HepG2 (cell line): Measurements from ENCODE around the gene DHRS1. TPM values are rescaled to one million over a fixed set of nuclear protein-coding genes. Genes with fewer than 3 reads are reported as not detected.

Source experiments
- DMAP1 ChIP-seq: IDR thresholded peaks from 2 replicates; pipeline ENCODE4 v1.6.1; 2016
- IKZF4 ChIP-seq: sonication (generic); formaldehyde crosslinking; IDR thresholded peaks from 2 replicates; pipeline ENCODE4 v1.5.1; 2020; ENCODE audit warnings: borderline replicate concordance, mild to moderate bottlenecking, low read depth, missing genetic modification reagents; ENCODE audit errors: not compliant biosample characterization
- KLF11 ChIP-seq: IDR thresholded peaks from 2 replicates; pipeline ENCODE4 v1.6.1; 2016; ENCODE audit warnings: missing compliant biosample characterization
- MBD4 ChIP-seq: IDR thresholded peaks from 2 replicates; pipeline ENCODE4 v1.6.1; 2012; ENCODE audit warnings: low read length, inconsistent platforms, borderline replicate concordance
- NFKBIZ ChIP-seq: IDR thresholded peaks from 2 replicates; pipeline ENCODE4 v1.6.1; 2018; ENCODE audit warnings: missing genetic modification reagents, missing compliant biosample characterization
- ZBTB42 ChIP-seq: sonication (generic); formaldehyde crosslinking; IDR thresholded peaks from 2 replicates; pipeline ENCODE4 v1.5.0; 2020; ENCODE audit warnings: mild to moderate bottlenecking, missing genetic modification reagents
- ZC3H4 ChIP-seq: sonication (generic); formaldehyde crosslinking; IDR thresholded peaks from 2 replicates; pipeline ENCODE4 v1.4.0; 2020; ENCODE audit warnings: missing genetic modification reagents, borderline replicate concordance
- ZNF101 ChIP-seq: sonication (generic); formaldehyde crosslinking; IDR thresholded peaks from 2 replicates; pipeline ENCODE4 v1.4.0; 2020; ENCODE audit warnings: mild to moderate bottlenecking, low read depth, missing genetic modification reagents, borderline replicate concordance
- ZNF138 ChIP-seq: sonication (generic); formaldehyde crosslinking; IDR thresholded peaks from 2 replicates; pipeline ENCODE4 v1.5.0; 2020; ENCODE audit warnings: mild to moderate bottlenecking, low read depth, missing genetic modification reagents
- ZNF225 ChIP-seq: sonication (generic); formaldehyde crosslinking; IDR thresholded peaks from 2 replicates; pipeline ENCODE4 v1.4.0; 2020; ENCODE audit warnings: mild to moderate bottlenecking, missing genetic modification reagents
- ZNF333 ChIP-seq: sonication (generic); formaldehyde crosslinking; IDR thresholded peaks from 2 replicates; pipeline ENCODE4 v1.4.0; 2020; ENCODE audit warnings: mild to moderate bottlenecking, missing genetic modification reagents, borderline replicate concordance
- ZNF619 ChIP-seq: sonication (generic); formaldehyde crosslinking; IDR thresholded peaks from 2 replicates; pipeline ENCODE4 v1.4.0; 2020; ENCODE audit warnings: mild to moderate bottlenecking, missing genetic modification reagents
- polyA plus RNA-seq, 8 experiments: library from polyadenylated mRNA; depleted of rRNA in 3 of 8; stranded (reverse) in 7 of 8; unstranded in 1 of 8; fragments of >200 nt; fragmentation: Illumina TruSeq in 4 of 8; extraction: Trizol in 4 of 8; gene quantifications; 2 replicates each; pipeline versions ENCODE4 v1.2.1 to v1.2.3, GENCODE V29; 2011 to 2016; ENCODE audit warnings: low read depth in 4 of 8, missing spikeins in 1 of 8, mixed read lengths in 1 of 8; ENCODE audit not compliant: insufficient read depth in 1 of 8
- total RNA-seq, 5 experiments: library from RNA; depleted of rRNA; stranded (reverse); fragments of >200 nt; fragmentation: Illumina TruSeq; extraction: Trizol; gene quantifications; 2 replicates each; pipeline ENCODE4 v1.2.3, GENCODE V29; 2016; ENCODE audit warnings: low read depth in 1 of 5
- TF ChIP-seq, protein P1 (sequence below): sonication (generic); formaldehyde crosslinking; IDR thresholded peaks from 2 replicates; pipeline ENCODE4 v1.9.0; 2022; ENCODE audit warnings: low read depth, missing genetic modification reagents
- TF ChIP-seq, protein P2 (sequence below): IDR thresholded peaks from 2 replicates; pipeline ENCODE4 v1.6.1; 2012; ENCODE audit warnings: low read length, improper control_type of control experiment
- TF ChIP-seq, protein P3 (sequence below): sonication (generic); formaldehyde crosslinking; IDR thresholded peaks from 2 replicates; pipeline ENCODE4 v1.4.0; 2020; ENCODE audit warnings: missing genetic modification reagents, borderline replicate concordance
- TF ChIP-seq, protein P4 (sequence below): sonication (generic); formaldehyde crosslinking; IDR thresholded peaks from 2 replicates; pipeline ENCODE4 v1.8.1; 2023; ENCODE audit warnings: mild to moderate bottlenecking, inconsistent platforms, moderate library complexity, missing genetic modification reagents, borderline replicate concordance
- TF ChIP-seq, protein P5 (sequence below): sonication (generic); formaldehyde crosslinking; conservative IDR thresholded peaks from 2 replicates; pipeline ENCODE4 v1.8.1; 2023; ENCODE audit warnings: missing genetic modification reagents

The DHRS1 gene
- total and polyA plus RNA-seq, 2 of the 13 experiments (the other 11 are each of a cell fraction or from before 2014, with no cell fraction given) = 49.8 to 60.8 TPM

DNA sequence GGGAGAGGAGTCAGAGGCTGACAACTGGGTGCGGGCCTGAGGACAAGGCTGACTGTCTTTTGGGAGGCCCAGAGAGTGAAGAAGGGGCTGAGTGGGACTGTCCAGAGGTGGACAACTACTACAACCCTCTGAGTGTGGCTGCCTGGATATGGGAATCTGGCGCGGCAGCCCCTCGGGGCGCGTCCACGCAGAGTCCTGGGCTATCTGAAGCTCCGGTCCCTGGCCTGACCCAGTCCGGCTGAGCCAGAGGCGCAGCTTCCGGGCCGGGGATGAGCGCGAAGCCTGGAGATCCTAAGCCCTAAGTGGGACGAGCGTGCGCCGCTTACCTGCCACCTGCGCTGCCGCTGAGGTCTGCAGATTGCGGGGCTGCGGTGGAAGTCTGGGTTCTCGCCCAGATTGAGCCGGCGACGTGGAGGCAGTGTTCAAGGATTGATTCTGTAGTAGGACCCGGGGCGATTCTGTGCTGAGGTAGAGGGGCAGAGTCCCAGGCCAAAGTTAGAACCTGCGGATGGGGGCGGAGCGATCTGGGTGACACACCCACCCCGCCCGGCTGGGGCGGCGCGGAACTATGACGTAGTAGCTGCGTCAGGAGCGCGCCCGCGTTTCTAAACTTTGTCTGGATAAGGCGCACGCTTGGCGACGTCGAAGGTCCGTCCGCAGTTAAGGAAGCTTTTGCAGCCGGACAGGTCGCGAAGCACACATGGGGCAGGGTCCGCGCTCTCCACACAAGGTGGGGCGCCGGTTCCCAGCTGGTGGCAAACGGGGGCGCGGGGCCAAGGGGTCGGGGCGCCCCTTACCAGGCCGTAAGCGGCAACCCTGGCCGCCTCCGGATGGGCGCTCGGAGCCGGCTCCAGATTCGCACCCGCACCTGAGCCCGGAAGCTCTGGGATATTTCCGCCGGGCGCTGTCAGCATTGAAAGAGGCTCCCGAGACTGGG lies at the start of gene DHRS1, which contains the start of gene NOP9 (continued):
- TF ChIP-seq, protein P1, sequence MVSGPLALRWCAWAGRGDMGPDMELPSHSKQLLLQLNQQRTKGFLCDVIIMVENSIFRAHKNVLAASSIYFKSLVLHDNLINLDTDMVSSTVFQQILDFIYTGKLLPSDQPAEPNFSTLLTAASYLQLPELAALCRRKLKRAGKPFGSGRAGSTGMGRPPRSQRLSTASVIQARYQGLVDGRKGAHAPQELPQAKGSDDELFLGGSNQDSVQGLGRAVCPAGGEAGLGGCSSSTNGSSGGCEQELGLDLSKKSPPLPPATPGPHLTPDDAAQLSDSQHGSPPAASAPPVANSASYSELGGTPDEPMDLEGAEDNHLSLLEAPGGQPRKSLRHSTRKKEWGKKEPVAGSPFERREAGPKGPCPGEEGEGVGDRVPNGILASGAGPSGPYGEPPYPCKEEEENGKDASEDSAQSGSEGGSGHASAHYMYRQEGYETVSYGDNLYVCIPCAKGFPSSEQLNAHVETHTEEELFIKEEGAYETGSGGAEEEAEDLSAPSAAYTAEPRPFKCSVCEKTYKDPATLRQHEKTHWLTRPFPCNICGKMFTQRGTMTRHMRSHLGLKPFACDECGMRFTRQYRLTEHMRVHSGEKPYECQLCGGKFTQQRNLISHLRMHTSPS (CRISPR knock-in tag) = peak; percentile 46; the same call in 1 of the 2 replicates
- TF ChIP-seq KLF11 (CRISPR knock-in tag) (peak; percentile 84; the same call in 1 of the 2 replicates), IKZF4 (CRISPR knock-in tag) (peak; percentile 94), ZBTB42 (peak; percentile 89), ZNF619 (CRISPR knock-in tag) (peak; percentile 96), ZNF333 (CRISPR knock-in tag) (peak; percentile 84), MBD4 (no peak), ZNF225 (CRISPR knock-in tag) (peak; percentile 85), ZC3H4 (CRISPR knock-in tag) (peak; percentile 76; the same call in 1 of the 2 replicates), NFKBIZ (CRISPR knock-in tag) (peak; percentile 15; the same call in 1 of the 2 replicates), ZNF101 (CRISPR knock-in tag) (peak; percentile 88; the same call in 1 of the 2 replicates), ZNF138 (CRISPR knock-in tag) (peak; percentile 99), DMAP1 (CRISPR knock-in tag) (peak; percentile 95)
- TF ChIP-seq, protein P2, sequence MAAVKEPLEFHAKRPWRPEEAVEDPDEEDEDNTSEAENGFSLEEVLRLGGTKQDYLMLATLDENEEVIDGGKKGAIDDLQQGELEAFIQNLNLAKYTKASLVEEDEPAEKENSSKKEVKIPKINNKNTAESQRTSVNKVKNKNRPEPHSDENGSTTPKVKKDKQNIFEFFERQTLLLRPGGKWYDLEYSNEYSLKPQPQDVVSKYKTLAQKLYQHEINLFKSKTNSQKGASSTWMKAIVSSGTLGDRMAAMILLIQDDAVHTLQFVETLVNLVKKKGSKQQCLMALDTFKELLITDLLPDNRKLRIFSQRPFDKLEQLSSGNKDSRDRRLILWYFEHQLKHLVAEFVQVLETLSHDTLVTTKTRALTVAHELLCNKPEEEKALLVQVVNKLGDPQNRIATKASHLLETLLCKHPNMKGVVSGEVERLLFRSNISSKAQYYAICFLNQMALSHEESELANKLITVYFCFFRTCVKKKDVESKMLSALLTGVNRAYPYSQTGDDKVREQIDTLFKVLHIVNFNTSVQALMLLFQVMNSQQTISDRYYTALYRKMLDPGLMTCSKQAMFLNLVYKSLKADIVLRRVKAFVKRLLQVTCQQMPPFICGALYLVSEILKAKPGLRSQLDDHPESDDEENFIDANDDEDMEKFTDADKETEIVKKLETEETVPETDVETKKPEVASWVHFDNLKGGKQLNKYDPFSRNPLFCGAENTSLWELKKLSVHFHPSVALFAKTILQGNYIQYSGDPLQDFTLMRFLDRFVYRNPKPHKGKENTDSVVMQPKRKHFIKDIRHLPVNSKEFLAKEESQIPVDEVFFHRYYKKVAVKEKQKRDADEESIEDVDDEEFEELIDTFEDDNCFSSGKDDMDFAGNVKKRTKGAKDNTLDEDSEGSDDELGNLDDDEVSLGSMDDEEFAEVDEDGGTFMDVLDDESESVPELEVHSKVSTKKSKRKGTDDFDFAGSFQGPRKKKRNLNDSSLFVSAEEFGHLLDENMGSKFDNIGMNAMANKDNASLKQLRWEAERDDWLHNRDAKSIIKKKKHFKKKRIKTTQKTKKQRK = no peak
- TF ChIP-seq, protein P3, sequence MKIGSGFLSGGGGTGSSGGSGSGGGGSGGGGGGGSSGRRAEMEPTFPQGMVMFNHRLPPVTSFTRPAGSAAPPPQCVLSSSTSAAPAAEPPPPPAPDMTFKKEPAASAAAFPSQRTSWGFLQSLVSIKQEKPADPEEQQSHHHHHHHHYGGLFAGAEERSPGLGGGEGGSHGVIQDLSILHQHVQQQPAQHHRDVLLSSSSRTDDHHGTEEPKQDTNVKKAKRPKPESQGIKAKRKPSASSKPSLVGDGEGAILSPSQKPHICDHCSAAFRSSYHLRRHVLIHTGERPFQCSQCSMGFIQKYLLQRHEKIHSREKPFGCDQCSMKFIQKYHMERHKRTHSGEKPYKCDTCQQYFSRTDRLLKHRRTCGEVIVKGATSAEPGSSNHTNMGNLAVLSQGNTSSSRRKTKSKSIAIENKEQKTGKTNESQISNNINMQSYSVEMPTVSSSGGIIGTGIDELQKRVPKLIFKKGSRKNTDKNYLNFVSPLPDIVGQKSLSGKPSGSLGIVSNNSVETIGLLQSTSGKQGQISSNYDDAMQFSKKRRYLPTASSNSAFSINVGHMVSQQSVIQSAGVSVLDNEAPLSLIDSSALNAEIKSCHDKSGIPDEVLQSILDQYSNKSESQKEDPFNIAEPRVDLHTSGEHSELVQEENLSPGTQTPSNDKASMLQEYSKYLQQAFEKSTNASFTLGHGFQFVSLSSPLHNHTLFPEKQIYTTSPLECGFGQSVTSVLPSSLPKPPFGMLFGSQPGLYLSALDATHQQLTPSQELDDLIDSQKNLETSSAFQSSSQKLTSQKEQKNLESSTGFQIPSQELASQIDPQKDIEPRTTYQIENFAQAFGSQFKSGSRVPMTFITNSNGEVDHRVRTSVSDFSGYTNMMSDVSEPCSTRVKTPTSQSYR (CRISPR knock-in tag) = no peak; the same call in 1 of the 2 replicates
- TF ChIP-seq, protein P4, sequence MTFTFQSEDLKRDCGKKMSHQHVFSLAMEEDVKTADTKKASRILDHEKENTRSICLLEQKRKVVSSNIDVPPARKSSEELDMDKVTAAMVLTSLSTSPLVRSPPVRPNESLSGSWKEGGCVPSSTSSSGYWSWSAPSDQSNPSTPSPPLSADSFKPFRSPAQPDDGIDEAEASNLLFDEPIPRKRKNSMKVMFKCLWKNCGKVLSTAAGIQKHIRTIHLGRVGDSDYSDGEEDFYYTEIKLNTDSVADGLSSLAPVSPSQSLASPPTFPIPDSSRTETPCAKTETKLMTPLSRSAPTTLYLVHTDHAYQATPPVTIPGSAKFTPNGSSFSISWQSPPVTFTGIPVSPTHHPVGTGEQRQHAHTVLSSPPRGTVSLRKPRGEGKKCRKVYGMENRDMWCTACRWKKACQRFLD (CRISPR knock-in tag) = peak; percentile 99
- TF ChIP-seq, protein P5, sequence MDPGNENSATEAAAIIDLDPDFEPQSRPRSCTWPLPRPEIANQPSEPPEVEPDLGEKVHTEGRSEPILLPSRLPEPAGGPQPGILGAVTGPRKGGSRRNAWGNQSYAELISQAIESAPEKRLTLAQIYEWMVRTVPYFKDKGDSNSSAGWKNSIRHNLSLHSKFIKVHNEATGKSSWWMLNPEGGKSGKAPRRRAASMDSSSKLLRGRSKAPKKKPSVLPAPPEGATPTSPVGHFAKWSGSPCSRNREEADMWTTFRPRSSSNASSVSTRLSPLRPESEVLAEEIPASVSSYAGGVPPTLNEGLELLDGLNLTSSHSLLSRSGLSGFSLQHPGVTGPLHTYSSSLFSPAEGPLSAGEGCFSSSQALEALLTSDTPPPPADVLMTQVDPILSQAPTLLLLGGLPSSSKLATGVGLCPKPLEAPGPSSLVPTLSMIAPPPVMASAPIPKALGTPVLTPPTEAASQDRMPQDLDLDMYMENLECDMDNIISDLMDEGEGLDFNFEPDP (CRISPR knock-in tag) = no peak
